Measurements from ENCODE around the gene OXER1.
A peak's percentile ranks its signal among the peaks of the same experiment; 100 is the strongest.
"Not testable (repeated sequence)": the region's sequence is repeated elsewhere in the genome, so short reads cannot be mapped to it uniquely, and the experiment has no call there.

OXER1 gene

GRCh38 chr2:42752314-42752713, 11.6 kb downstream of the OXER1 start:
- DNase-seq (ENCODE audit: low read depth) = no peak

DNA sequence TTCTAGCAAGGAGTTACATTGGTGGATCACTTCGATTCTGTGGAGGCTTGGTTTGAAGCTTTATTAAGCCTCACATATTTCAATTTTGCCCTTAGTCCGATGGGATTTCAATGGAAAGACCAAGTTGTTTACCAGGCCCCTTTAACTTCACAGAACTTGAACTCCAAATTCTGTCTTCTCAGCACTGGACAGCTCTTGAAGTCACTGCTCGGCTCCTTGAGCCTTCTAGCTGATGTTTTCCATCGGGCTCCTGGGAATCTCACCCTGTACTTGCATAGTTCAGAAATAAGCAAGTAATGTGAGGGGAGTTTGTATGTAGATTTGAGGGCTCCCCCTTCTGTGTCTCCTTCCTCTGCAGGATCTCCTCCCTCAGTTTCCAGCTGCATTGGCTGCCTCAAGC, 15.1 kb downstream of the OXER1 start:
- no peak for DNase-seq (ENCODE audit: low read depth)

- DNase-seq (ENCODE audit: low read depth) = no peak
Observed at GRCh38 chr2:42747422-42747821, 16.5 kb downstream of the OXER1 start.

DNA sequence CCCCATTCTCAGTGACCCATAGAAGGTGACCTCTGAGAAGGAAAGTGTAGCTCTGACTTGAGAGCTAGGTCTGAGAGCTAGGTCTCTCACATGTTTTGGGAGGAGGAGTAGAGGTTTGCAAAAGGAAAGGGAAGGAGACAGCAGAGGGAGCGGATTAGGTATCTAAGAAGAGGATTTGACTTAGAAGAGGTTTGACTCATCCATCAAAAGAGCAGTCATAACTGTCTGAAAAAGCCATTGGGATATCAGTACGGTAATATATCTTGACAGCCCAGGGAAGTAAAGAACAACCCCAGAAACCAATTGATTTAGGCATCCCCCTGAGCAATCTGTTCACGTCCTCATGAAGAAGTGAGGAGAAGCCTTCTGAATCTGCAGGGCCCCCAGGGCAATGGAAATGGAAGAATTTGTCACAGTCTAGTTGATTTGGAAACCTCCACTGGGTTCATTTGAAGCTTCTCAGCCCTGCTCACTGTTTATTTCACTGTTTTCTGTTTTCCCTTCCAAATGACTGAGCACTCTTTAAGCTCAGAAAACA, 19.3 kb downstream of the OXER1 start:
- DNase-seq (ENCODE audit: low read depth) = no peak

DNA sequence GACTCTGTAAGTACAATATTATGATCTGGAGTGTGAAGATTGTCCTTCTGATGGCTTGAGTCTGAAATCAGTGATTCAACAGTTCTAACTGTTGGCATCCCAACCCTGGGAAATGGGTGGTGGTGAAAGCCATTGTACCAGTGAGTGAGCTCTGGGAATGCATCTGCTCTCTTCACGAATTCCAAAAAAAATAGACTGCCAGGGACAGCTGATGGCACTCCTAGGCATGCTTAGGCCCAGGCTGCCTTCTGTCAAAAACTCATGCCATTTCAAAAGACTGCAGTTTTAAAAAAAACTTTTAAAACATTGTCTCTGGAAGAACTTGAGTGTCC, 20.3 kb downstream of the OXER1 start:
- no peak for DNase-seq (ENCODE audit: low read depth)

DNA sequence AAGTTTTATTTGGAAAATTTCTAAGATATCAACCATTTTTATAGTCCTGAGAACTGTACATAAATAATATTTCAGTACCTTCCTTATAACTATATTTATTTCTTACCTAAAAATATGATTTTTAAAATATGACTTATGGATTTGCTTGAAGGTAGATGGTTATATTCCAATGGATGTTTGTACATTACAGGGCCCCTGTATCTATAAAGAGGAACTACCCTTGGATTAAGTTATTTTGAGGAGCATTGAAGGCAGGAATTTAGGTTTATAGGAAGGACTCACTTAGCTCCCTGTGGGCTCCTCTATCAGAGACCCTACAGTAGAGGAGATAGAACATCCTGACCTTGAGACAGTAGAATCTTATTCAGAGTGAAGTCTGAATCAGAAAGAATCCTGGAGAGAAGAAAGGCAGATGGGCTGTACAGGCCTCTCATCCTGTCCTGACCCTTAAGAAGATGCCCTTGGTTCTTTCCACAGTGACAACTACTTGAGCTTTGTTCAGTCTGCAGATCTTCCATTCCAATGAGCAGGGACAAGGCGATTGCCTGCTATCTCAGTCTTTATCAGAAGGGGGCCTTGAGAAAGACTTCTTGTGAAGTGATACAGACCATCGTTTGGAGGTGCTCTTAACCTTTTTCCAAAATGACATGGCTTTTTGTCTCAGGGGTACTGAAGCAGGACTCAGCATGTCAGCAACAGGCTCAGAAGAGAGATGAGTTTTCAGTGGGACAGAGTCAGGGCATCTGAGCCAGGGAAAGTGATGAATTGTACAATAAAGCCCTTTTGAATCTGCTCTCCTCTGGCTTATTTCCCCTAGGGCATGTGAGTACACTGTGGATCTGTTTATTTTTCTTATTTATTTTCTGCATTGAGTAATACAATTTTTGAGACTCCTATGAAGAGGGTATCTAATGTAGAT, 20.9 kb downstream of the OXER1 start:
- no peak for DNase-seq (ENCODE audit: low read depth)

- DNase-seq (ENCODE audit: low read depth) = no peak
Observed at GRCh38 chr2:42741140-42741539, 22.8 kb downstream of the OXER1 start.

GRCh38 chr2:42736598-42737322, 27.2 kb downstream of the OXER1 start:
- DNase-seq (ENCODE audit: low read depth) = no peak

DNA sequence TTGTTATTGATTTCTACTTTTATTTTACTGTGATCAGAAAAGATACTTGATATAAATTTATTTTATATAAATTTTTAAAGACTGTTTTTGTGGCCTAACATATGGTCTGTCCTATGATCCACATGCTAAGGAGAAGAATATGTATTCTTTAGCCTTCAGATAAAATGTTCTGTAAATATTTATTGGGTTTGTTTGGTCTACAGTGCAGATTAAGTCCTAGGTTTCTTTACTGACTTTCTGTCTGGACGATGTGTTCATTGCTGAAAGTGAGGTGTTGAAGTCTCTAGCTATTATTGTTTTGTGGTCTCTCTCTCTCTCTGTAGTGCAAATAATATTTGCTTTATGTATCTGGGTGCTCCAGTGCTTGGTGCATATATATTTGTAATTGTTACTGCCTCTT, 30.1 kb downstream of the OXER1 start:
- no peak for DNase-seq (ENCODE audit: low read depth)

- DNase-seq (ENCODE audit: low read depth) = not testable (repeated sequence)
Observed at GRCh38 chr2:42731316-42731715, 32.6 kb downstream of the OXER1 start.

GRCh38 chr2:42726680-42727079, 37.3 kb downstream of the OXER1 start:
- no peak for DNase-seq (ENCODE audit: low read depth)

DNA sequence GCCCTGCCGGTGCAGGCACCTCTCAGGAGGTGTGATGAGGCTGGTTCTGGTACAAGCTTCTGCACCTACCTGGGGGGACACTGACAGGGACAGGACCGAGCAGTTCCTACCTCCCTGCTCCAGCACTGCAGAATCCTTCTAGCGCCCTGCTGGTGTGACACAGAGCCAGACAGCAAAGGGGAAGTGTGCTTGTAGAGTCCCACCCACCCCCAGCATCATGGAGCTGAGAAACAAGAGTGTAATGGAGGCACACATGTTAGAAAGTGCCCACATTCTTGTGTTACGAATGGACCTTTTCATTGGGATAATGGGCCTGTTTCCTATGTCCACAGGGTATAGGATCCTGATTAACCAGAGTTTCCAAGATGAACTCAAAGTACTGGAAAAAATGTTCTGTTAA, 38.3 kb downstream of the OXER1 start:
- DNase-seq (ENCODE audit: low read depth) = no peak

DNA sequence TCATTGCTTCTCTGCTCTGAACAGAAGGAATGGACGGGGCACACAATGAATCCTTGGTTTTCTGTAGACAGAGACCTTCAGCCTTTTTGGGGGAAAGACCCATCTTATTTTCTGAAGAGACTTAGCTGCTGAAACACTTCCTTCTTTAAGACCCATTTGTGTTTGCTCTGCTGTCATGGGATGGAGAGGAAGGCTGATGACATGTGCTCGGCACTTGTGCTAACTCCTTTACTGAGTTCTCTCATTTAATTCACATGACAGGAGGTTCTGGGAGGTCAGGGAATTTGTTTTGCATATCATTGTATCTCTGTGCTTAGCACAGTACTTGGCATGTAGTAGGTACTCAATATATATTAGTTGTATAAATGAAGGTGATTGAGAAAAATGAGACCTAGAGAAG, 39.0 kb downstream of the OXER1 start:
- DNase-seq (ENCODE audit: low read depth) = no peak

GRCh38 chr2:42723465-42723864, 40.5 kb downstream of the OXER1 start:
- no peak for DNase-seq (ENCODE audit: low read depth)

- DNase-seq (ENCODE audit: low read depth) = peak; percentile 99
Observed at GRCh38 chr2:42722320-42723190, 41.4 kb downstream of the OXER1 start.

DNA sequence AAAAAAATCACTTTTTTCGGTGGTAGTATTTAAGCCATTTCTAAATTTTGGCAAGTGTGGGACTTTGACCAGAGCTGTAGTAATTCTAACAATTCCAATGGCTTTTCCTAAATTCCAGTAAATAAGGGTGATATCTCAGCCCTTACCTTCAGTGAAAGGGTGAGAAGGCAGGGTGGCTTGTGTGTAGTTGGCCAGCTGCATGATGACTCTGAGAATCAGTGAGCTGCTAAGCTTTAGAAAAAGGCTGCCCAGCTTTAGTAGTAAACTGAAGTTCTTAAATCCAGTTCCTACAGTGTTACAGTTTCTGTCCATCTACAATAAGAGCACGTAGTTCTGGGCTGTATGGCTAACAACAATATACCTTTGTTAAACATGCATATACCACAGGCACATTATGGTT, 42.0 kb downstream of the OXER1 start:
- peak; percentile 18 for DNase-seq (ENCODE audit: low read depth)

- DNase-seq (ENCODE audit: low read depth) = no peak
Observed at GRCh38 chr2:42714686-42715085, 49.2 kb downstream of the OXER1 start.

DNA sequence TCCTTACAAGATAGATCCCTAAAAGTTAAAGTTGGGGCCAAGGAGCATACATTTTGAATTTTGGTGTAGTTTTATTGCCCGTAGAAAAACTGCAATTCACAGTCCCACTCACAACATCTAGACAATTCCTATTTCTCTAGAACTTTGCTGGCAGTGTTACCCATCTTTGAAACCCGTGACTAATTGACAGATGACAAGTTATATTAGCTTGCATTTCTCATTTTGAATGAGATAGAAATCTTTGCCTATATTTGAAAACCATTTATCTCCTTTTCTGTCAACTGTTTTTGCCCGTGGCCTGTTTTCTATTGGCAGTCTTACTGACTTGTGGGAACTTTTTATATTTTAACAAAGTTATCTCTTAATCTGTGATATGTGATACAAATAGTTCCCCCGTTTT, 50.0 kb downstream of the OXER1 start:
- no peak for DNase-seq (ENCODE audit: low read depth)

GRCh38 chr2:42712934-42713333, 51.0 kb downstream of the OXER1 start:
- no peak for DNase-seq (ENCODE audit: low read depth)
